IPS-11a (cell line): ENCODE measurements around the gene FA2H.

Source experiments
- H3K4me3 ChIP-seq: one replicate; pipeline ENCODE4 v1.5.1; 2013; ENCODE audit warnings: low read depth, low read length, control low read depth

Gene FA2H

GRCh38 chr16:74745109-74745615 is 29.5 kb downstream of the FA2H start:
- no peak overlapping the region for H3K4me3 ChIP-seq

GRCh38 chr16:74744566-74744965 is 30.1 kb downstream of the FA2H start:
- H3K4me3 ChIP-seq, result no peak overlapping the region

GRCh38 chr16:74743668-74744299 is 30.8 kb downstream of the FA2H start:
- H3K4me3 ChIP-seq, result no peak overlapping the region

- no peak overlapping the region for H3K4me3 ChIP-seq
These were observed 31.5 kb downstream of the FA2H start for GRCh38 chr16:74743045-74743667.

GRCh38 chr16:74742051-74742481 is 32.6 kb downstream of the FA2H start:
- H3K4me3 ChIP-seq, result no peak overlapping the region

- H3K4me3 ChIP-seq, result no peak overlapping the region
These were observed 33.8 kb downstream of the FA2H start for GRCh38 chr16:74740795-74741304.

- no peak overlapping the region for H3K4me3 ChIP-seq
These were observed 35.3 kb downstream of the FA2H start for GRCh38 chr16:74739275-74739674.

- H3K4me3 ChIP-seq, result no peak overlapping the region
These were observed 35.8 kb downstream of the FA2H start for GRCh38 chr16:74738816-74739215.

GRCh38 chr16:74738113-74738541 is 36.5 kb downstream of the FA2H start:
- no peak overlapping the region for H3K4me3 ChIP-seq

GRCh38 chr16:74737521-74737920 is 37.1 kb downstream of the FA2H start:
- H3K4me3 ChIP-seq, result no peak overlapping the region

- H3K4me3 ChIP-seq, result no peak overlapping the region
These were observed 38.0 kb downstream of the FA2H start for GRCh38 chr16:74736531-74737157.

GRCh38 chr16:74735554-74735953 is 39.1 kb downstream of the FA2H start:
- H3K4me3 ChIP-seq, result no peak overlapping the region

GRCh38 chr16:74735162-74735452 is 39.5 kb downstream of the FA2H start:
- H3K4me3 ChIP-seq, result no peak overlapping the region

- no peak overlapping the region for H3K4me3 ChIP-seq
These were observed 40.1 kb downstream of the FA2H start for GRCh38 chr16:74734361-74735161.

- H3K4me3 ChIP-seq, result no peak overlapping the region
These were observed 41.8 kb downstream of the FA2H start for GRCh38 chr16:74732707-74733350.

- no peak overlapping the region for H3K4me3 ChIP-seq
These were observed 42.7 kb downstream of the FA2H start for GRCh38 chr16:74731853-74732477.

- H3K4me3 ChIP-seq, result no peak overlapping the region
These were observed 44.6 kb downstream of the FA2H start for GRCh38 chr16:74729783-74730683.

- no peak overlapping the region for H3K4me3 ChIP-seq
These were observed 46.7 kb downstream of the FA2H start for GRCh38 chr16:74727903-74728302.

- H3K4me3 ChIP-seq, result no peak overlapping the region
These were observed 47.9 kb downstream of the FA2H start for GRCh38 chr16:74726716-74727115.
